OCI-LY1 (cell line): Measurements from ENCODE around the gene DNAJB8.

Source experiments
- EZH2 ChIP-seq: fragments of 200-600 bp; sonication (generic), shearing (Covaris generic); IDR thresholded peaks from 2 replicates; pipeline ENCODE4 v1.8.0; 2017; ENCODE audit warnings: borderline replicate concordance, mixed run types, mild to moderate bottlenecking, antibody characterized with exemption, low read length, moderate library complexity, mixed read lengths
- TF ChIP-seq, protein P1 (sequence below): fragments of 200-600 bp; sonication (generic), shearing (Covaris generic); IDR thresholded peaks from 2 replicates; pipeline ENCODE4 v1.5.1; 2017; ENCODE audit warnings: mild to moderate bottlenecking, antibody characterized with exemption, low read length, moderate library complexity, mixed read lengths

DNA sequence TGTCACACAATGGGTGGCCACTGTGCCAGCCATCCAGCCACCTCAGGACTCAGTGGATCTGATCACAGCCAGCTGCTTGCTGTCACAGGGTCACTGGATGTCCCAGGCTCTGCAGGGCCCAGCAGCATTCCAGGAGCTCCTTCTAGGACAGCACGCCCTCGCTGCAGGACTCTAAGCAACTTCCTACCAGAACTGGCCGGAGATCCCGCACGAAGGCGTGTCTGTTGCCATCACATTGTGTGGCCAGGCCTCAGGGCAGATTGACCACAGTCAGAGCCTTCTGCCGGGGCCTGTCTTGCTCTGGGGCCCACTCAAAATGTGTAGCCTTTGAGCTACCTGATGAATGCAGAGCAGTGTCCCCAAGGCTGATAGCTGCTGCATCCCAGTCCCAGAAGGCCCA is 24.6 kb downstream of the DNAJB8 start:
- TF ChIP-seq, protein P1, sequence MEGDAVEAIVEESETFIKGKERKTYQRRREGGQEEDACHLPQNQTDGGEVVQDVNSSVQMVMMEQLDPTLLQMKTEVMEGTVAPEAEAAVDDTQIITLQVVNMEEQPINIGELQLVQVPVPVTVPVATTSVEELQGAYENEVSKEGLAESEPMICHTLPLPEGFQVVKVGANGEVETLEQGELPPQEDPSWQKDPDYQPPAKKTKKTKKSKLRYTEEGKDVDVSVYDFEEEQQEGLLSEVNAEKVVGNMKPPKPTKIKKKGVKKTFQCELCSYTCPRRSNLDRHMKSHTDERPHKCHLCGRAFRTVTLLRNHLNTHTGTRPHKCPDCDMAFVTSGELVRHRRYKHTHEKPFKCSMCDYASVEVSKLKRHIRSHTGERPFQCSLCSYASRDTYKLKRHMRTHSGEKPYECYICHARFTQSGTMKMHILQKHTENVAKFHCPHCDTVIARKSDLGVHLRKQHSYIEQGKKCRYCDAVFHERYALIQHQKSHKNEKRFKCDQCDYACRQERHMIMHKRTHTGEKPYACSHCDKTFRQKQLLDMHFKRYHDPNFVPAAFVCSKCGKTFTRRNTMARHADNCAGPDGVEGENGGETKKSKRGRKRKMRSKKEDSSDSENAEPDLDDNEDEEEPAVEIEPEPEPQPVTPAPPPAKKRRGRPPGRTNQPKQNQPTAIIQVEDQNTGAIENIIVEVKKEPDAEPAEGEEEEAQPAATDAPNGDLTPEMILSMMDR, result no peak
- no peak for TF ChIP-seq EZH2
